Fibroblast of the conjunctiva (primary cell): Measurements from ENCODE around the gene HNRNPU.

Experiments
- DNase-seq: peaks from one replicate; pipeline ENCODE4 v3.0.0-alpha.2; 2010; ENCODE audit warnings: low read depth

HNRNPU gene

GRCh38 chr1:244862699-244863490, 1.4 kb downstream of the HNRNPU start:
- DNase-seq = peak; percentile 88

DNA sequence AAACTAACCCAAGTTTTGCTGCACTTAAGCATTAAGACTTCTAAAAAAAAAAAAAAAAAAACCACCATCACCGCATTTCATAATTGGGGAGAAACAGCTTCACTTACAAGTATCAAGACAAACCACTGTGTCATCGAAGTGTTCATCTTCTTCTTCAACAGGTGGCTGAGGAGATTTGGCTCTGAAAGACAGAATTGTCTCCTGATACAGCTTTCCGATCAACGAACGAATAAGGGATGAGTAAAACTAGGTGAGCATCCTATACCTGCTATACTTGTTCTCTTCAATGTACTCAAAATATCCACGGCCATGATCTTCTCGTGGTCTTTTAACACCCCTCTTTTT, 2.0 kb downstream of the HNRNPU start:
- DNase-seq = no peak

DNA sequence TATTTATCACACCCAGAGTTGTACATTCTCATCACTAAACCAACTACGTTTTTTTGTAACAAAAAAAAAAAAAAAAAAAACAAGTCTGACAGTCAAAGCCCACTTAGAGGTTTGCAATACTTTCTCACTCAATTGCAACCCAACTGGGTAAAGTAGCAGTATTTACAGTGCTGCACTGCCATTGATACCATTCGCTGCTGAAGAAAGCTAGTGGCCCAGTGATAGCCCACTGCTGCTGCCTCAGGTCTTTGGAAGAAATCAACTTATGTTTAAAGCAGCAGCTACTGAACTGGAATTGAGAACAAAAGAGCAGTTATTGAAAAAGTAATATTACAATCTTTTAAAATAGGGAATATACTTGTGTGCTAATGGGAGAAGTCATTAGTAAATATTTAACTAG, 2.7 kb downstream of the HNRNPU start:
- DNase-seq = no peak

DNA sequence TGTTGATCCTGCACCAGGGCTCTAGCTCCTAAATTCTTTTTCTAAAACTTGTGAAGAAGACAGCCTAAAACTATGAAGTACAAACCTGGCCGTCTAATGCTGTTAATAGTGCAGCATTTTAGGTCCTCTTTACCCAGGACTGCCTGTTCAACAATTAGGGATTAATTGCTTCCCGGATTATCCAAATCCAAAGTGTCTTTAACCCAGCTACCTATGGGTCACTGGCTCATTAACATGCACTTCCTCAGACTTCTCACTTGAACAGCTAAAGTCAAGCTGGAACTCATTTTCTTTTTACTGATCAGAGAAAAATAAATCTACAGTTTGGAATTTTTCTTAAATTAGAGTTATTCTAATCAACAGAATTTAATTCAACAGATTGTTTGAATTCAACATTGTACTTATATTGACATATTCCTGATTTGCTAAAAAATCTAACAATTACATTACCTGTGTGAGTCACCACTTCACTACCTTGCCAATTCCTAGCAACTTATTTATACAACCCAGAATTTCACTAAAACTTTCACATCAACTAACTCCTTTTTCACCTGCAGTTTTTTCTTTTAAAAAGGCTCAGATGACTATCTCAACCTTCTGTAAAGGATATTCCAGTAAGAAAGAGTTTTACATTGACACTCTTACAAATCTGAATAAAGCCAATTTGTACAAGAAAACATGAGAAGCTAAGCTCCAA, 3.3 kb downstream of the HNRNPU start:
- no peak for DNase-seq

DNA sequence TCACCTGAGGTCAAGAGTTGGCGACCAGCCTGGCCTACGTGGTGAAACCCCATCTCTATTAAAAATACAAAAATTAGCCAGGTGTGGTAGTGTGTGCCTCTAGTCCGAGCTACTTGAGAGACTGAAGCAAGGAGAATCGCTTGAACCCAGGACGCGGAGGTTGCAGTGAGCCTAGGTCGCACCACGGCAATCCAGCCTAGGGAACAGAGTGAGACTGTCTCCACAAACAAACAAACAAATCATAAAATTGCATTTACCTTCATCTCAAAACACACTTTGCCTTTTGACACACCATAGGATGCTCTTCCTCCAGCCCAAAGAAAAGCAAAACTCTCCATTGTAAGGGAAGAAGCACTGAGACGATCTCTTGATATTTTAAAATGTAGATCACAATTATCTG, 4.3 kb downstream of the HNRNPU start:
- no peak for DNase-seq

- no peak for DNase-seq
Measured at GRCh38 chr1:244858357-244858756, 6.0 kb downstream of the HNRNPU start.

DNA sequence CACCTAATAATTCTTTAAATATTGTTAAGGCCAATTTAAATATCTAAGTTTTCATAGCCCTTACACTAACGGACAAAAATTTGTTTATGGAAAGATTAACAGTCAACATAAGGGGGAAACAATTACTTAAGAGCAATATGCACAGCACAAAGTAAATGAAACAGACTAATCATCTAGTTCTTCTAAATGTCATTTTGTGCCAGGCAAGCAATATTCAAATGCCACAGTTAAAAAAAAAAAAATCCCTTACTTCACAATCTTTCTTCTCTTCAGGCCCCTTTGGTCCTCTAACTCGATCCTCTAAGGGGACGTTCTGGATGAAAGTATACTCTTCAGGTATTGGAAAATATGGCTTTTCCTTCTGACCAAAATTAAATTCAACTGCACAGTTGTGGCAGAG, 6.6 kb downstream of the HNRNPU start:
- no peak for DNase-seq

GRCh38 chr1:244854865-244855578, 9.3 kb downstream of the HNRNPU start:
- no peak for DNase-seq

DNA sequence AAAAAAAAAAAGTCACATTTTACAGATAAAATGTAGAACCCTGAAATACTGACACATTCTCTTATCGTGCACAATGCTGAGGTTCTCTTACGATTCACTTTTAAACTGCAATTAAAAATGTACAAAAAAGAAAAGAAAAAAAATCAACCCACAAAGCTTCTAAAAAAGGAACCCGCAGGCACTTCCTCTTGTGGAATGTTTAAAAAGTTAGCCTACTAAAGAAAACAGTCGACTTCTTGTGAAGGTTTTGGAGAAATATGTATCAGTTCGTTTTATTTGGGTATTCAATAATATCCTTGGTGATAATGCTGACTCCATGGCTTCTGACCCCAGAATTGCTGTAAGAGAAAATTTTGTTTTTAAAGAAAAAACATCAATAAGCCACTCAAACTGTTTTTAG, 10.2 kb downstream of the HNRNPU start:
- no peak for DNase-seq

DNA sequence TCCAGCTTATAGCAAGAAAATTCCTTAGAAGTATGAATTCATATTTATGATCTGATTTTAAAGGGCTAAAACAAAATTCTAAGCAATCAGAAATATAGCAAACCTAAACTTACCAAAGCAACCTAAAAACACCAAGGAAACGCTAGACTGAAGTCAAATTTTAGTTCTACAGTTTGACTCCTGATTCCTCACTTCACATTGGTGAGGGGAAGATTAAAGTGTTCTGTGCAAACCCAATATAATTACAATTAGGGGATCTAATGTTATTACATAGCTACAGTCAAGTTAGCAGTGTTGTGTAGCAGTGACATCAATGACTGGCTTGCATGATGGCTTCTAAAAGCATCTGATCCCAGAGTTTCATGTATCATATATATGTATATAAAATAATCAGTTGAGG, 11.6 kb downstream of the HNRNPU start:
- DNase-seq = no peak

- DNase-seq = no peak
Measured at GRCh38 chr1:244851546-244852231, 12.7 kb downstream of the HNRNPU start.

GRCh38 chr1:244850896-244851295, 13.4 kb downstream of the HNRNPU start:
- no peak for DNase-seq

DNA sequence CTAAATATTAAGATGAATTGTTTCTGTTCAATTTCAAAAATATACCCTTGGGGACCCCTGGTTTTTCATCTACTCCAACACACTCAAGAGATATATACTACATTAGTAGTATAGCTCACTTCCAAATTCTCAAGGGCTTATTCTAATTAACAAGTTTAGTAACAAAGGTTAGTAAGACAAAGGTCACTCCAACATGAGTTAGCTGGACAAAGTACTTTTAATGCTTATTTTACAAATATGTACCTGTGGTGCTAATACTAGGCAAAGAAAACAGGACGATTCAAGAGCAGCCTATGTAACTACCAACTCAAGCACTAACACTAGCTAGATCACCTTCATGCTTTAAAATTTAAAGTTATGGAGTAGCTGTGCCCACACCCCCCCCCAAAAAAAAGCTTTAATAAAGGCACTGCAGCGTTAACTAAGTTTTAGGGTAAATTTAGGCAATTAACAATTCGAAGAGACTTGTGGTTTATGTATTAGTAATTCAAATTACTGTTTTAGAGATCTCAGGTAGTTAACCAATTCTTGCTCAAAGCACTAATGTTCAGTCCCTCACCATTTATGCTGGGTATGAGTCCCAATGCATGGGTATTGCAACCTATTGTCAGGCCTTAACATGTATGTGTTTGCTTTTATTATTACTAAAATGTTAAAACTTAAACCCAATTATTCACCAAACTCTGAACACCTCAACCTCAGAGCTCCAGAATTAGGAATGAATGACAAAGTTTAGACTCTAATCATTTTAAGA, 14.1 kb downstream of the HNRNPU start:
- DNase-seq = no peak

GRCh38 chr1:244849189-244849866, 15.0 kb downstream of the HNRNPU start:
- DNase-seq = no peak

DNA sequence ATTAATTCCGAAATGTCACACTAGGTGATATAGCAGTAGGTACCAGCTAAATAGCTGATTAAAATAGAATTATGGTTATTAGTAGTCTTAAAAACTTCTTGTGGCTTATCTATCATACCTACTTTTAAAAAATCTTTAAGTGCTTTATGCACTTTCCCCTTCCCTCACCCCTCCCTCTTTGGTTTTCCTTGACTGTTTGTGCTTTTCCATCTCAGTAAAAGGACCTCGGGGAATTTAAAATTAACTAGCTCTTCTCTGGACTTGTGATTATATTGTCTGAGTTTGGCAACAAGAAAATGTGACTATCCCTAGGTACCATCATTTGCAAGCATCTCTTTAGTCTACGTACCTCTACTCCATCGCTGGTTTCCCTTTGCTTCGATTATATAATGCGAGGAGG, 17.7 kb downstream of the HNRNPU start:
- DNase-seq = no peak

DNA sequence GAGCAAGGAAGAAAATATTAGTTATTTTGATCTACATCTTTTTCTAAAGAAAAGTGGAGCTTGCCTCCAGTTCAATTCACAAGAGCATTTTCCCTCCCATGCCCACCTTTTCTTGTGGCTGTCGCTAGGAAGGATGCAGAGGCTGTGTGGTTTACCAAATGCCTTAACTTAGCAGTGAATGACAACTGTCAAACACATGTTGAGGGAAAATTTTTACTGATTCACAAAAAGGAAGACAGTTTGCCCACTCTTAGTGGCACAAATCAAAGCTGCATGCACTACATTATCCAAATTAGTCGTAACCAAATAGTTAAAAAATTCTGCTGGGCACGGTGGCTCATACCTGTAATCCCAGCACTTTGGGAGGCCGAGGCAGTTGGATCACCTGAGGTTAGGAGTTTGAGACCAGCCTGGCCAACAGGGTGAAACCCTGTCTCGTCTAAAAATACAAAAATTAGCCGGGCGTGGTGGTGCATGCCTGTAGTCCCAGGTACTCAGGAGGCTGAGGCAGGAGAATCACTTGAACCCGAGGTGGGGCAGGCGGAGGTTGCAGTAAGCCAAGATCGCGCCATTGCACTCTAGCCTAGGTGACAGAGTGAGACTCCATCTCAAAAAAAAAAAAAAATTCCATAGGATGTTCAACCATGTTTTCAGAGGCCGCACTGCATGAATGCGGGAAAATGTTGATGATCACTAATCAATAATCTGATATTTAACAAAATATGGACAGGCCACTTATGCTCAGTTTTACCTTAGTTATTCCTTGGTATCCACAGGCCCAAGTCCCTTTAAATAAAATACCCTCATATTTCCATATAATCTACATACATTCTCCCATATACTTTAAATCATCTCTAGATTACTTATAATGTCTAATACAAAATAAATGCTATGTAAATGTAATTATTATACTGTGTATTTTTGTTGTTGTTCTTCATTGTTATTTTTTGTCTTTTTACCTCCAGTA, 19.9 kb downstream of the HNRNPU start:
- DNase-seq = no peak

- DNase-seq = no peak
Measured at GRCh38 chr1:244843148-244843978, 21.0 kb downstream of the HNRNPU start.

- DNase-seq = no peak
Measured at GRCh38 chr1:244841273-244841927, 22.9 kb downstream of the HNRNPU start.
